GM23338 (cell line): Measurements from ENCODE around the gene ADCY5. TPM values are rescaled to one million over a fixed set of nuclear protein-coding genes. Genes with fewer than 3 reads are reported as not detected.
A peak's percentile ranks its signal among the peaks of the same experiment; 100 is the strongest.

Source experiments
- ATAC-seq: fragments of 200-7000 bp; cut with Tn5 transposase; 3 replicates; pipeline ENCODE4 v1.9.1; 2020
- DNase-seq: peaks from one replicate; pipeline ENCODE4 v3.0.0-alpha.2; 2015; ENCODE audit warnings: low spot score
- H2AFZ ChIP-seq: fragments of 200-600 bp; sonication (generic); 2 replicates; pipeline ENCODE4 v1.8.0; 2016; ENCODE audit warnings: antibody characterized with exemption, mild to moderate bottlenecking, moderate library complexity
- H3F3A ChIP-seq: fragments of 200-600 bp; sonication (generic); replicated peaks from 2 replicates; pipeline ENCODE4 v1.8.0; 2017; ENCODE audit warnings: antibody characterized with exemption, mixed run types, low read depth
- H3K27ac ChIP-seq: fragments of 200-600 bp; sonication (generic); 2 replicates; pipeline ENCODE4 v1.6.1; 2016; ENCODE audit warnings: low read depth
- H3K27me3 ChIP-seq: fragments of 200-600 bp; sonication (generic); 2 replicates; pipeline ENCODE4 v1.8.0; 2016; ENCODE audit warnings: mild to moderate bottlenecking, mixed run types, moderate library complexity; ENCODE audit not compliant: insufficient read depth
- H3K36me3 ChIP-seq: fragments of 200-600 bp; sonication (generic); 2 replicates; pipeline ENCODE4 v1.8.0; 2016; ENCODE audit warnings: mild to moderate bottlenecking; ENCODE audit not compliant: insufficient read depth
- H3K4me1 ChIP-seq: fragments of 200-600 bp; sonication (generic); 2 replicates; pipeline ENCODE4 v1.8.0; 2016; ENCODE audit warnings: mild to moderate bottlenecking, moderate library complexity; ENCODE audit not compliant: insufficient read depth
- H3K4me2 ChIP-seq: fragments of 200-600 bp; sonication (generic); 2 replicates; pipeline ENCODE4 v1.7.1; 2017; ENCODE audit warnings: mixed run types
- H3K4me3 ChIP-seq: fragments of 200-600 bp; sonication (generic); 2 replicates; pipeline ENCODE4 v1.6.1; 2016; ENCODE audit warnings: mixed run types
- H3K79me2 ChIP-seq: fragments of 200-600 bp; sonication (generic); replicated peaks from 2 replicates; pipeline ENCODE4 v1.8.0; 2017; ENCODE audit warnings: mild to moderate bottlenecking; ENCODE audit not compliant: insufficient read depth
- H3K9me2 ChIP-seq: fragments of 200-600 bp; sonication (generic); 2 replicates; pipeline ENCODE4 v1.8.0; 2017; ENCODE audit not compliant: insufficient read depth
- H4K20me1 ChIP-seq: fragments of 200-600 bp; sonication (generic); replicated peaks from 2 replicates; pipeline ENCODE4 v1.8.0; 2017; ENCODE audit warnings: mild to moderate bottlenecking; ENCODE audit not compliant: insufficient read depth
- H3K27ac Mint-ChIP-seq: 2 replicates; pipeline ENCODE4 v1.8.0; 2020; ENCODE audit warnings: inconsistent platforms, mild to moderate bottlenecking, moderate library complexity, mixed read lengths
- H3K27me3 Mint-ChIP-seq: 3 replicates; pipeline ENCODE4 v1.8.0; 2022; ENCODE audit warnings: low read depth, mild to moderate bottlenecking, moderate library complexity, mixed read lengths, inconsistent platforms; ENCODE audit not compliant: insufficient read depth, poor library complexity
- H3K36me3 Mint-ChIP-seq: 3 replicates; pipeline ENCODE4 v1.8.0; 2021; ENCODE audit warnings: low read depth, mild to moderate bottlenecking, inconsistent platforms, moderate library complexity, mixed read lengths
- H3K4me1 Mint-ChIP-seq: 3 replicates; pipeline ENCODE4 v1.8.0; 2020; ENCODE audit warnings: mild to moderate bottlenecking, inconsistent platforms, mixed read lengths
- H3K4me3 Mint-ChIP-seq: 3 replicates; pipeline ENCODE4 v1.8.0; 2021; ENCODE audit warnings: moderate library complexity, mild to moderate bottlenecking, inconsistent platforms, mixed read lengths
- H3K9me3 Mint-ChIP-seq: 3 replicates; pipeline ENCODE4 v1.8.0; 2020; ENCODE audit warnings: moderate library complexity, mild to moderate bottlenecking, inconsistent platforms, mixed read lengths
- EZH2 ChIP-seq: fragments of 200-600 bp; sonication (generic); IDR thresholded peaks from one replicate; pipeline ENCODE4 v1.8.0; 2017; ENCODE audit warnings: antibody characterized with exemption, mild to moderate bottlenecking, low read depth; ENCODE audit not compliant: unreplicated experiment
- JUNB ChIP-seq: IDR thresholded peaks from one replicate; pipeline ENCODE4 v1.6.1; 2016; ENCODE audit warnings: antibody characterized with exemption; ENCODE audit not compliant: unreplicated experiment
- STAT1 ChIP-seq: IDR thresholded peaks from one replicate; pipeline ENCODE4 v1.6.1; 2016; ENCODE audit warnings: antibody characterized with exemption; ENCODE audit not compliant: unreplicated experiment
- ZNF114 ChIP-seq: fragments of 250-450 bp; sonication (Bioruptor Pico); IDR thresholded peaks from 2 replicates; pipeline ENCODE4 v1.5.0; 2020; ENCODE audit warnings: mild to moderate bottlenecking, moderate library complexity
- ZNF462 ChIP-seq: fragments of 250-450 bp; sonication (Bioruptor Pico); IDR thresholded peaks from 2 replicates; pipeline ENCODE4 v1.5.0; 2020; ENCODE audit warnings: mild to moderate bottlenecking, moderate library complexity
- polyA plus RNA-seq: library from polyadenylated mRNA; unstranded; fragments of >200 nt; fragmentation: Nextera tagmentation; extraction: Ambion mirVana; gene quantifications from 2 replicates; pipeline ENCODE4 v1.2.1, GENCODE V29; 2016
- total RNA-seq: library from RNA; depleted of rRNA; stranded (reverse); fragments of >200 nt; shearing (Covaris generic); gene quantifications from 2 replicates; pipeline ENCODE4 v1.2.3, GENCODE V29; 2014
- TF ChIP-seq, protein P1 (sequence below), 2 experiments: fragments of 200-600 bp in 1 of 2; sonication (generic) in 1 of 2; conservative IDR thresholded peaks; 2 replicates each; pipeline versions ENCODE4 v1.5.1 to v1.6.1; 2016 to 2017; ENCODE audit warnings: antibody characterized with exemption in 2 of 2, low read depth in 2 of 2, mild to moderate bottlenecking in 2 of 2, moderate library complexity in 1 of 2
- TF ChIP-seq, protein P2 (sequence below): IDR thresholded peaks from 2 replicates; pipeline ENCODE4 v1.6.1; 2016; ENCODE audit warnings: antibody characterized with exemption

Gene ADCY5
- total and polyA plus RNA-seq, 2 experiments from 2014 or later = 3.5 to 10.2 TPM

- no peak for TF ChIP-seq ZNF462 (CRISPR knock-in tag)
- no peak for TF ChIP-seq STAT1
- TF ChIP-seq, protein P1, sequence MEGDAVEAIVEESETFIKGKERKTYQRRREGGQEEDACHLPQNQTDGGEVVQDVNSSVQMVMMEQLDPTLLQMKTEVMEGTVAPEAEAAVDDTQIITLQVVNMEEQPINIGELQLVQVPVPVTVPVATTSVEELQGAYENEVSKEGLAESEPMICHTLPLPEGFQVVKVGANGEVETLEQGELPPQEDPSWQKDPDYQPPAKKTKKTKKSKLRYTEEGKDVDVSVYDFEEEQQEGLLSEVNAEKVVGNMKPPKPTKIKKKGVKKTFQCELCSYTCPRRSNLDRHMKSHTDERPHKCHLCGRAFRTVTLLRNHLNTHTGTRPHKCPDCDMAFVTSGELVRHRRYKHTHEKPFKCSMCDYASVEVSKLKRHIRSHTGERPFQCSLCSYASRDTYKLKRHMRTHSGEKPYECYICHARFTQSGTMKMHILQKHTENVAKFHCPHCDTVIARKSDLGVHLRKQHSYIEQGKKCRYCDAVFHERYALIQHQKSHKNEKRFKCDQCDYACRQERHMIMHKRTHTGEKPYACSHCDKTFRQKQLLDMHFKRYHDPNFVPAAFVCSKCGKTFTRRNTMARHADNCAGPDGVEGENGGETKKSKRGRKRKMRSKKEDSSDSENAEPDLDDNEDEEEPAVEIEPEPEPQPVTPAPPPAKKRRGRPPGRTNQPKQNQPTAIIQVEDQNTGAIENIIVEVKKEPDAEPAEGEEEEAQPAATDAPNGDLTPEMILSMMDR (conservative IDR thresholded peaks at IDR 0.05; ENCODE audit: low read depth in 2 of 2) = no peak
These were observed 102.9 kb downstream of the ADCY5 start (continued) for GRCh38 chr3:123346021-123346420.

DNA sequence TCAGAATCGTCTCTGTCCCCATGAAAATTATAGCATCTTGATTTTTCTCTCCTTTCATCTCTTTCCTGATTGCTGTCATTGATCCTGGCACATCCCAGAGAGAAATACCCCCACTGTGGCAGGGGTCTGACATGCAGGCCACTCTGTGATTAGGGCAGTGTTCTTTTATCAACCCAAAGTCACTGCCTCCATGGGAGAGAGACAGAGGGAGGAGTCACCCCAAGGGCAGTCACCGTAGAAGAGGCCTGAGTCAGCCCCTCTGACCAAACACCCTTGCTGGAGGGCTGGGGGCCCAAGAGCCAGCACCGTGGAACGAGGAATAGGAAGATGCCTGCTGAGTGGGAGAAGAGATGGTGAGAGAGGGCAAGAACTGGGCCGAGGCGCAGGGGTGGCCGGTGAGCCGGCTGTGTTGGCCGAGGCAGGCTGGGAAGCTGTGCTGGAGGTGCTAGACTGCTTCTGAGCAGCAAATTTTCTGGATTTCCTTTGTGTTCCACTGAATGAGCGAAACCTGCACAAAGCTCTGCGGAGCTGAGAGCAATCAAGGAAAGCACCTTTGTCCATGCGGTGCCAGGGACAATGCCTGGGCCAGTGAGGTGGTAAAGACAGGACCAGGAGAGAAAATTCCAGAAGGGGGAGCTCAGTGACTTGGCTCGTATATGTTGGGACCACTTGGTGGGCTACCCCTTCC, 103.8 kb downstream of the ADCY5 start:
- H3K9me3 Mint-ChIP-seq = no peaks in the 10 kb centered on the region; the same call in 2 of the 3 replicates
- H2AFZ ChIP-seq = peak overlapping the region; percentile 84; the same call in 1 of the 2 replicates
- no peaks in the 10 kb centered on the region for H4K20me1 ChIP-seq
- H3K27me3 ChIP-seq = no peaks in the 10 kb centered on the region
- peak; percentile 22 for ATAC-seq
- peak; percentile 27 for DNase-seq
- peaks cover 27% of the 10 kb centered on the region for H3K4me1 Mint-ChIP-seq
- peaks cover 10% of the 10 kb centered on the region for H3K4me1 ChIP-seq
- no peak overlapping the region for H3K4me3 ChIP-seq
- H3K36me3 Mint-ChIP-seq = no peaks in the 10 kb centered on the region
- no peaks in the 10 kb centered on the region for H3K36me3 ChIP-seq
- peak overlapping the region; percentile 51; the same call in 1 of the 2 replicates for H3K4me2 ChIP-seq
- H3K27ac ChIP-seq = peak overlapping the region; percentile 39; the same call in 1 of the 2 replicates
- no peaks in the 10 kb centered on the region for H3F3A ChIP-seq
- H3K9me2 ChIP-seq = no peaks in the 10 kb centered on the region
- peak overlapping the region; percentile 93 for H3K27ac Mint-ChIP-seq
- H3K27me3 Mint-ChIP-seq = peaks cover 16% of the 10 kb centered on the region
- H3K4me3 Mint-ChIP-seq = peak overlapping the region; percentile 15; the same call in 1 of the 3 replicates
- H3K79me2 ChIP-seq = no peaks in the 10 kb centered on the region
- TF ChIP-seq, protein P2, sequence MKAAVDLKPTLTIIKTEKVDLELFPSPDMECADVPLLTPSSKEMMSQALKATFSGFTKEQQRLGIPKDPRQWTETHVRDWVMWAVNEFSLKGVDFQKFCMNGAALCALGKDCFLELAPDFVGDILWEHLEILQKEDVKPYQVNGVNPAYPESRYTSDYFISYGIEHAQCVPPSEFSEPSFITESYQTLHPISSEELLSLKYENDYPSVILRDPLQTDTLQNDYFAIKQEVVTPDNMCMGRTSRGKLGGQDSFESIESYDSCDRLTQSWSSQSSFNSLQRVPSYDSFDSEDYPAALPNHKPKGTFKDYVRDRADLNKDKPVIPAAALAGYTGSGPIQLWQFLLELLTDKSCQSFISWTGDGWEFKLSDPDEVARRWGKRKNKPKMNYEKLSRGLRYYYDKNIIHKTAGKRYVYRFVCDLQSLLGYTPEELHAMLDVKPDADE = no peak
- TF ChIP-seq JUNB (no peak), EZH2 (no peak), ZNF114 (no peak)
- TF ChIP-seq, protein P1 (conservative IDR thresholded peaks at IDR 0.05; ENCODE audit: low read depth in 2 of 2) = peak in 1 of 2 experiments; percentile 48; a peak in 3 of 4 replicates
